ENCODE data around the gene SLU7.
A peak's percentile ranks its signal among the peaks of the same experiment; 100 is the strongest.

SLU7 gene

GRCh38 chr5:160458806-160459800 lies 40.2 kb upstream of the SLU7 start:
- Mint-ChIP-seq H3K4me1 (peaks cover 8% of the 10 kb centered on the region), H3K27ac (ENCODE audit: low read depth) (no peak overlapping the region)
- no peak for DNase-seq (ENCODE audit: low spot score in 2 of 2)

GRCh38 chr5:160457252-160457651 lies 38.4 kb upstream of the SLU7 start:
- ATAC-seq (replicated peaks; ENCODE audit: extremely low read depth, poor library complexity, severe bottlenecking) (no peak), DNase-seq (ENCODE audit: low spot score in 2 of 2) (no peak)
- H3K9me3 Mint-ChIP-seq = no peaks in the 10 kb centered on the region
- H3K4me1 Mint-ChIP-seq = peaks cover 4% of the 10 kb centered on the region
- no peak overlapping the region for H3K4me3 Mint-ChIP-seq
- H3K27ac Mint-ChIP-seq (ENCODE audit: low read depth) = no peak overlapping the region
- H3K36me3 Mint-ChIP-seq (ENCODE audit: insufficient read depth) = no peaks in the 10 kb centered on the region
- peaks cover 10% of the 10 kb centered on the region for H3K27me3 Mint-ChIP-seq

More at GRCh38 chr5:160458806-160459800, 40.2 kb upstream of the SLU7 start:
- Mint-ChIP-seq H3K9me3 (no peaks in the 10 kb centered on the region), H3K27me3 (peaks cover 10% of the 10 kb centered on the region), H3K36me3 (ENCODE audit: insufficient read depth) (no peaks in the 10 kb centered on the region), H3K4me3 (no peak overlapping the region)
- ATAC-seq (replicated peaks; ENCODE audit: extremely low read depth, poor library complexity, severe bottlenecking) = no peak

GRCh38 chr5:160456480-160457177 lies 37.7 kb upstream of the SLU7 start:
- H3K36me3 Mint-ChIP-seq (ENCODE audit: insufficient read depth) = no peaks in the 10 kb centered on the region
- ATAC-seq (replicated peaks; ENCODE audit: extremely low read depth, poor library complexity, severe bottlenecking) = no peak
- no peak for DNase-seq (ENCODE audit: low spot score in 2 of 2)
- H3K4me3 Mint-ChIP-seq = no peak overlapping the region
- H3K27me3 Mint-ChIP-seq = peaks cover 10% of the 10 kb centered on the region
- H3K4me1 Mint-ChIP-seq = peaks cover 4% of the 10 kb centered on the region
- no peaks in the 10 kb centered on the region for H3K9me3 Mint-ChIP-seq
- H3K27ac Mint-ChIP-seq (ENCODE audit: low read depth) = no peak overlapping the region

GRCh38 chr5:160455600-160455999 lies 36.7 kb upstream of the SLU7 start:
- H3K4me1 Mint-ChIP-seq = peaks cover 4% of the 10 kb centered on the region
- peaks cover 10% of the 10 kb centered on the region for H3K27me3 Mint-ChIP-seq
- no peak for ATAC-seq (replicated peaks; ENCODE audit: extremely low read depth, poor library complexity, severe bottlenecking)
- H3K27ac Mint-ChIP-seq (ENCODE audit: low read depth) = no peak overlapping the region
- H3K4me3 Mint-ChIP-seq = no peak overlapping the region
- H3K9me3 Mint-ChIP-seq = no peaks in the 10 kb centered on the region
- DNase-seq (ENCODE audit: low spot score in 2 of 2) = no peak
- H3K36me3 Mint-ChIP-seq (ENCODE audit: insufficient read depth) = no peaks in the 10 kb centered on the region

GRCh38 chr5:160453751-160454150 lies 34.9 kb upstream of the SLU7 start:
- DNase-seq (ENCODE audit: low spot score in 2 of 2) (no peak), ATAC-seq (replicated peaks; ENCODE audit: extremely low read depth, poor library complexity, severe bottlenecking) (no peak)
- H3K4me3 Mint-ChIP-seq = no peak overlapping the region
- no peak overlapping the region for H3K27ac Mint-ChIP-seq (ENCODE audit: low read depth)
- H3K9me3 Mint-ChIP-seq = no peaks in the 10 kb centered on the region
- H3K36me3 Mint-ChIP-seq (ENCODE audit: insufficient read depth) = no peaks in the 10 kb centered on the region
- H3K27me3 Mint-ChIP-seq = peaks cover 10% of the 10 kb centered on the region
- no peaks in the 10 kb centered on the region for H3K4me1 Mint-ChIP-seq

GRCh38 chr5:160452795-160453194 lies 33.9 kb upstream of the SLU7 start:
- no peak overlapping the region for H3K4me3 Mint-ChIP-seq
- peak overlapping the region; percentile 11 for H3K27ac Mint-ChIP-seq (ENCODE audit: low read depth)
- ATAC-seq (replicated peaks; ENCODE audit: extremely low read depth, poor library complexity, severe bottlenecking) (no peak), DNase-seq (ENCODE audit: low spot score in 2 of 2) (no peak)
- peaks cover 10% of the 10 kb centered on the region for H3K27me3 Mint-ChIP-seq
- H3K36me3 Mint-ChIP-seq (ENCODE audit: insufficient read depth) = no peaks in the 10 kb centered on the region
- H3K9me3 Mint-ChIP-seq = no peaks in the 10 kb centered on the region
- H3K4me1 Mint-ChIP-seq = no peaks in the 10 kb centered on the region

- Mint-ChIP-seq H3K27ac (ENCODE audit: low read depth) (no peak overlapping the region), H3K4me3 (no peak overlapping the region), H3K36me3 (ENCODE audit: insufficient read depth) (no peaks in the 10 kb centered on the region), H3K27me3 (peaks cover 10% of the 10 kb centered on the region), H3K9me3 (no peaks in the 10 kb centered on the region), H3K4me1 (no peaks in the 10 kb centered on the region)
- DNase-seq (ENCODE audit: low spot score in 2 of 2) = no peak
- ATAC-seq (replicated peaks; ENCODE audit: extremely low read depth, poor library complexity, severe bottlenecking) = no peak
Measured at GRCh38 chr5:160452036-160452435, 33.2 kb upstream of the SLU7 start.

- ATAC-seq (replicated peaks; ENCODE audit: extremely low read depth, poor library complexity, severe bottlenecking) (no peak), DNase-seq (ENCODE audit: low spot score in 2 of 2) (no peak)
- Mint-ChIP-seq H3K27me3 (peaks cover 10% of the 10 kb centered on the region), H3K4me3 (no peak overlapping the region), H3K36me3 (ENCODE audit: insufficient read depth) (no peaks in the 10 kb centered on the region), H3K27ac (ENCODE audit: low read depth) (no peak overlapping the region), H3K4me1 (no peaks in the 10 kb centered on the region), H3K9me3 (no peaks in the 10 kb centered on the region)
Measured at GRCh38 chr5:160451281-160451680, 32.4 kb upstream of the SLU7 start.

- H3K4me3 Mint-ChIP-seq = no peak overlapping the region
- ATAC-seq (replicated peaks; ENCODE audit: extremely low read depth, poor library complexity, severe bottlenecking) (no peak), DNase-seq (ENCODE audit: low spot score in 2 of 2) (no peak)
- H3K9me3 Mint-ChIP-seq = no peaks in the 10 kb centered on the region
- no peaks in the 10 kb centered on the region for H3K36me3 Mint-ChIP-seq (ENCODE audit: insufficient read depth)
- no peak overlapping the region for H3K27ac Mint-ChIP-seq (ENCODE audit: low read depth)
- H3K27me3 Mint-ChIP-seq = peaks cover 3% of the 10 kb centered on the region
- H3K4me1 Mint-ChIP-seq = no peaks in the 10 kb centered on the region
Measured at GRCh38 chr5:160450164-160450932, 31.5 kb upstream of the SLU7 start.

- DNase-seq (ENCODE audit: low spot score in 2 of 2) (no peak), ATAC-seq (replicated peaks; ENCODE audit: extremely low read depth, poor library complexity, severe bottlenecking) (no peak)
- Mint-ChIP-seq H3K9me3 (no peaks in the 10 kb centered on the region), H3K4me1 (no peaks in the 10 kb centered on the region), H3K4me3 (no peak overlapping the region), H3K27ac (ENCODE audit: low read depth) (no peak overlapping the region), H3K36me3 (ENCODE audit: insufficient read depth) (no peaks in the 10 kb centered on the region), H3K27me3 (no peaks in the 10 kb centered on the region)
Measured at GRCh38 chr5:160449458-160449857, 30.6 kb upstream of the SLU7 start.

GRCh38 chr5:160448886-160449285 lies 30.0 kb upstream of the SLU7 start:
- H3K36me3 Mint-ChIP-seq (ENCODE audit: insufficient read depth) = no peaks in the 10 kb centered on the region
- H3K4me1 Mint-ChIP-seq = no peaks in the 10 kb centered on the region
- H3K27ac Mint-ChIP-seq (ENCODE audit: low read depth) = no peak overlapping the region
- DNase-seq (ENCODE audit: low spot score in 2 of 2) = no peak
- ATAC-seq (replicated peaks; ENCODE audit: extremely low read depth, poor library complexity, severe bottlenecking) = no peak
- no peak overlapping the region for H3K4me3 Mint-ChIP-seq
- no peaks in the 10 kb centered on the region for H3K27me3 Mint-ChIP-seq
- no peaks in the 10 kb centered on the region for H3K9me3 Mint-ChIP-seq

GRCh38 chr5:160445751-160446150 lies 26.9 kb upstream of the SLU7 start:
- H3K4me3 Mint-ChIP-seq = no peak overlapping the region
- H3K36me3 Mint-ChIP-seq (ENCODE audit: insufficient read depth) = no peaks in the 10 kb centered on the region
- H3K27me3 Mint-ChIP-seq = no peaks in the 10 kb centered on the region
- H3K4me1 Mint-ChIP-seq = no peaks in the 10 kb centered on the region
- no peaks in the 10 kb centered on the region for H3K9me3 Mint-ChIP-seq
- no peak overlapping the region for H3K27ac Mint-ChIP-seq (ENCODE audit: low read depth)
- DNase-seq (ENCODE audit: low spot score in 2 of 2) = no peak
- ATAC-seq (replicated peaks; ENCODE audit: extremely low read depth, poor library complexity, severe bottlenecking) = no peak
